GM12878 (cell line): Measurements from ENCODE around the gene FOLR2. TPM values are rescaled to one million over a fixed set of nuclear protein-coding genes. Genes with fewer than 3 reads are reported as not detected.

ENCODE experiments used
- ATAC-seq: fragments of 200-7000 bp; cut with Tn5 transposase; 3 replicates; pipeline ENCODE4 v1.9.1; 2020; ENCODE audit warnings: mild to moderate bottlenecking, moderate library complexity
- BruUV-seq: library from RNA; stranded (reverse); fragments of 400-500 nt; replicated peaks from 2 replicates; lab custom pipeline; 2021; lab: Mats Ljungman, UMichigan
- CTCF ChIA-PET: fragments of 300-600 bp; sonication (Branson Sonifier 250); formaldehyde crosslinking; extraction: SDS; loops from one replicate; lab custom pipeline; 2021; ENCODE audit warnings: inconsistent platforms; lab: Yijun Ruan, JAX
- POLR2A ChIA-PET: fragments of 350-600 bp; formaldehyde crosslinking; extraction: SDS; loops from one replicate; lab custom pipeline; 2021; ENCODE audit warnings: inconsistent platforms; lab: Charles Lee
- RAD21 ChIA-PET: fragments of 300-600 bp; sonication (Branson Sonifier 250); formaldehyde crosslinking; loops from one replicate; lab custom pipeline; 2023; ENCODE audit warnings: antibody characterized with exemption; ENCODE audit not compliant: unreplicated experiment; lab: Charles Lee
- SMC1A ChIA-PET: fragments of 300-600 bp; sonication (Branson Sonifier 250); formaldehyde crosslinking; loops from one replicate; lab custom pipeline; 2023; ENCODE audit not compliant: unreplicated experiment, uncharacterized antibody; lab: Charles Lee
- DNase-seq: peaks from one replicate; pipeline ENCODE4 v3.0.0-alpha.2; 2011; ENCODE audit warnings: low read depth, low spot score
- FAIRE-seq: peaks from 3 replicates; lab custom pipeline; 2011; peaks lifted over from hg19 to GRCh38; lab: Jason Lieb, UNC
- H2AFZ ChIP-seq: 2 replicates; pipeline ENCODE4 v1.6.0; 2011; ENCODE audit warnings: low read depth, low read length, control low read depth; ENCODE audit not compliant: control insufficient read depth
- H3K27ac ChIP-seq: 2 replicates; pipeline ENCODE4 v1.5.1; 2011; ENCODE audit warnings: control low read depth; ENCODE audit not compliant: control insufficient read depth, insufficient read depth
- H3K27me3 ChIP-seq, 2 experiments: replicated peaks in 1 of 2; 2 replicates each; pipeline versions ENCODE4 v1.6.0 to v1.6.1; 2011; ENCODE audit warnings: low read length in 1 of 2; ENCODE audit not compliant: control insufficient read depth in 2 of 2, insufficient read depth in 2 of 2
- H3K36me3 ChIP-seq, 2 experiments: 2 replicates each; pipeline ENCODE4 v1.5.1; 2011; ENCODE audit warnings: low read length in 1 of 2; ENCODE audit not compliant: control insufficient read depth in 2 of 2, insufficient read depth in 2 of 2
- H3K4me1 ChIP-seq: 2 replicates; pipeline ENCODE4 v1.6.1; 2011; ENCODE audit warnings: mild to moderate bottlenecking, low read length, moderate library complexity, mixed read lengths; ENCODE audit not compliant: control insufficient read depth, insufficient read depth
- H3K4me2 ChIP-seq: 2 replicates; pipeline ENCODE4 v1.6.0; 2011; ENCODE audit warnings: control low read depth; ENCODE audit not compliant: control insufficient read depth, insufficient read depth
- H3K4me3 ChIP-seq: fragments of 200-600 bp; sonication (generic); 2 replicates; pipeline ENCODE4 v1.5.1; 2016
- H3K79me2 ChIP-seq: 2 replicates; pipeline ENCODE4 v1.6.0; 2011; ENCODE audit warnings: low read length; ENCODE audit not compliant: control insufficient read depth, insufficient read depth
- H3K9ac ChIP-seq: 2 replicates; pipeline ENCODE4 v1.8.0; 2011; ENCODE audit warnings: low read length, control low read depth, mixed read lengths; ENCODE audit not compliant: control insufficient read depth, insufficient read depth
- H3K9me3 ChIP-seq: replicated peaks from 3 replicates; pipeline ENCODE4 v1.5.1; 2011; ENCODE audit warnings: mild to moderate bottlenecking, low read length; ENCODE audit not compliant: control insufficient read depth, insufficient read depth
- H4K20me1 ChIP-seq: 2 replicates; pipeline ENCODE4 v1.6.0; 2011; ENCODE audit not compliant: control insufficient read depth, insufficient read depth
- NFXL1 ChIP-seq: fragments of 450-650 bp; IDR thresholded peaks from 2 replicates; pipeline ENCODE4 v1.6.1; 2017; ENCODE audit warnings: antibody characterized with exemption, mild to moderate bottlenecking, borderline replicate concordance
- POLR2A ChIP-seq: IDR thresholded peaks from 2 replicates; pipeline ENCODE4 v1.6.1; 2011; ENCODE audit warnings: low read depth, mild to moderate bottlenecking, low read length
- SKIL ChIP-seq: fragments of 450-650 bp; IDR thresholded peaks from 2 replicates; pipeline ENCODE4 v1.6.1; 2017; ENCODE audit warnings: mild to moderate bottlenecking, low read depth, inconsistent platforms; ENCODE audit not compliant: poor library complexity, severe bottlenecking
- SMAD1 ChIP-seq: fragments of 450-650 bp; IDR thresholded peaks from 2 replicates; pipeline ENCODE4 v1.6.1; 2018; ENCODE audit warnings: mild to moderate bottlenecking, low read depth; ENCODE audit not compliant: partially characterized antibody
- TARDBP ChIP-seq: IDR thresholded peaks from 2 replicates; pipeline ENCODE4 v1.6.1; 2016; ENCODE audit warnings: borderline replicate concordance
- ZBTB11 ChIP-seq: fragments of 450-650 bp; formaldehyde crosslinking; IDR thresholded peaks from 2 replicates; pipeline ENCODE4 v1.5.0; 2022; ENCODE audit warnings: mild to moderate bottlenecking, missing genetic modification characterization
- ZBTB4 ChIP-seq: fragments of 450-650 bp; formaldehyde crosslinking; IDR thresholded peaks from 2 replicates; pipeline ENCODE4 v1.4.0; 2022; ENCODE audit warnings: mild to moderate bottlenecking, moderate library complexity
- ZBTB40 ChIP-seq: fragments of 450-650 bp; IDR thresholded peaks from 2 replicates; pipeline ENCODE4 v1.6.1; 2016; ENCODE audit warnings: mild to moderate bottlenecking, moderate library complexity, borderline replicate concordance
- WGBS: methylation state at CpG from one replicate; pipeline ENCODE4 v1.1.6; 2016; ENCODE audit warnings: low lambda C conversion rate; ENCODE audit not compliant: insufficient replicate concordance, insufficient coverage; ENCODE audit errors: missing lambda C conversion rate; 5-methylcytosine and 5-hydroxymethylcytosine counted together
- in situ Hi-C: fragments of 300-500 bp; cut with MboI; formaldehyde crosslinking; loops from 9 replicates; pipeline ENCODE4 v1.14.3; 2018; ENCODE audit warnings: mixed read lengths
- intact Hi-C: fragments of 100-400 bp; cut with micrococcal nuclease; formaldehyde crosslinking; loops from one replicate; pipeline ENCODE4 v1.14.2; 2022; ENCODE audit not compliant: unreplicated experiment
- polyA plus RNA-seq, 11 experiments: library from polyadenylated mRNA; depleted of rRNA in 4 of 11; unstranded in 6 of 11; stranded (reverse) in 5 of 11; fragments of >200 nt; fragmentation: Nextera tagmentation in 4 of 11; fragmentation: Illumina TruSeq in 1 of 11; extraction: Ambion mirVana in 4 of 11; extraction: Trizol in 1 of 11; gene quantifications; 1 replicate in 1 of 11; 2 replicates in 10 of 11; pipeline versions ENCODE4 v1.2.1 to v1.2.3, GENCODE V29; 2011 to 2016; ENCODE audit warnings: inconsistent platforms in 2 of 11, missing spikeins in 2 of 11, low read depth in 1 of 11
- total RNA-seq, 4 experiments: library from RNA; depleted of rRNA in 3 of 4; stranded (reverse); fragments of >200 nt in 3 of 4; fragmentation: Illumina TruSeq in 1 of 4; extraction: Trizol in 1 of 4; gene quantifications; 2 replicates each; pipeline versions ENCODE4 v1.2.1 to v1.2.3, GENCODE V29; 2013 to 2021

Gene FOLR2
- total and polyA plus RNA-seq, 10 of the 15 experiments (the other 5 are each of a cell fraction or from before 2014, with no cell fraction given): 0.10 to 11.1 (median 1.9) TPM

- no peak for TF ChIP-seq SKIL
These were observed 42.1 kb upstream of the FOLR2 start (continued) for GRCh38 chr11:72174302-72175070.

GRCh38 chr11:72177656-72178055 is 38.9 kb upstream of the FOLR2 start:
- ChIA-PET SMC1A (no interaction called here), RAD21 (no interaction called here), CTCF (no interaction called here), POLR2A (no interaction called here)
- Histone ChIP-seq H3K36me3 (no peaks in the 10 kb centered on the region), H3K27me3 (peaks cover 0 to 2% of the 10 kb centered on the region in 2 experiments; a peak in 2 of 4 replicates), H3K27ac (no peak overlapping the region), H3K79me2 (no peaks in the 10 kb centered on the region), H2AFZ (no peak overlapping the region), H3K4me1 (peaks cover 5% of the 10 kb centered on the region; the same call in 1 of the 2 replicates), H3K9me3 (no peaks in the 10 kb centered on the region), H3K4me3 (no peak overlapping the region), H3K9ac (no peak overlapping the region), H3K4me2 (no peak overlapping the region), H4K20me1 (no peaks in the 10 kb centered on the region)
- ATAC-seq (no peak), DNase-seq (no peak), FAIRE-seq (no peak)
- in situ Hi-C loops: no loop called here
- WGBS: 39% methylated on average over 6 of the region's 6 CpGs
- no TSS peak for BruUV-seq
- intact Hi-C loops: no loop called here
- no peak for TF ChIP-seq ZBTB40
- TF ChIP-seq TARDBP: no peak
- no peak for TF ChIP-seq ZBTB11
- no peak for TF ChIP-seq NFXL1
- no peak for TF ChIP-seq SMAD1
- TF ChIP-seq POLR2A: no peak
- no peak for TF ChIP-seq ZBTB4 (CRISPR knock-in tag)
